IMR-90 (cell line): Measurements from ENCODE around the gene DLGAP4. TPM values are rescaled to one million over a fixed set of nuclear protein-coding genes. Genes with fewer than 3 reads are reported as not detected.

Experiments
- ATAC-seq: fragments of 200-7000 bp; cut with Tn5 transposase; 2 replicates; pipeline ENCODE4 v1.9.1; 2020; ENCODE audit warnings: low read depth, mild to moderate bottlenecking, moderate library complexity
- BruUV-seq: library from RNA; stranded (reverse); fragments of 400-500 nt; replicated peaks from 2 replicates; lab custom pipeline; 2021; lab: Mats Ljungman, UMichigan
- CTCF ChIA-PET: fragments of 300-600 bp; formaldehyde crosslinking; extraction: SDS; loops from one replicate; lab custom pipeline; 2021; ENCODE audit warnings: antibody characterized with exemption; lab: Yijun Ruan, JAX
- POLR2A ChIA-PET: fragments of 300-600 bp; sonication (Branson Sonifier 250); formaldehyde crosslinking; loops from one replicate; lab custom pipeline; 2022; ENCODE audit warnings: antibody characterized with exemption; ENCODE audit not compliant: unreplicated experiment; lab: Charles Lee
- DNase-seq: peaks from one replicate; pipeline ENCODE4 v3.0.0; 2013
- H2AFZ ChIP-seq: replicated peaks from 2 replicates; pipeline ENCODE3; 2013; ENCODE audit warnings: low read length, mild to moderate bottlenecking; ENCODE audit not compliant: poor library complexity
- H2AK5ac ChIP-seq: 2 replicates; pipeline ENCODE4 v1.6.1; 2013; ENCODE audit warnings: low read depth, low read length, inconsistent platforms
- H2AK9ac ChIP-seq: replicated peaks from 2 replicates; pipeline ENCODE3; 2013; ENCODE audit warnings: mild to moderate bottlenecking, low read depth, low read length, moderate library complexity; ENCODE audit not compliant: poor library complexity
- H2BK120ac ChIP-seq: 2 replicates; pipeline ENCODE4 v1.6.1; 2013; ENCODE audit warnings: low read depth, low read length, inconsistent platforms
- H2BK15ac ChIP-seq: 3 replicates; pipeline ENCODE4 v1.6.1; 2013; ENCODE audit warnings: low read depth, low read length, inconsistent platforms
- H2BK20ac ChIP-seq: 2 replicates; pipeline ENCODE4 v1.6.1; 2013; ENCODE audit warnings: low read depth, mild to moderate bottlenecking, inconsistent platforms, low read length, moderate library complexity
- H2BK5ac ChIP-seq: 2 replicates; pipeline ENCODE4 v1.6.1; 2013; ENCODE audit warnings: mild to moderate bottlenecking, low read depth, low read length, inconsistent platforms; ENCODE audit not compliant: poor library complexity, severe bottlenecking
- H3K14ac ChIP-seq: replicated peaks from 2 replicates; pipeline ENCODE4 v1.6.1; 2013; ENCODE audit warnings: low read depth, low read length, inconsistent platforms
- H3K18ac ChIP-seq: 2 replicates; pipeline ENCODE4 v1.6.1; 2013; ENCODE audit warnings: low read depth, low read length, control low read depth
- H3K23ac ChIP-seq: 2 replicates; pipeline ENCODE4 v1.6.1; 2013; ENCODE audit warnings: low read depth, low read length, inconsistent platforms
- H3K27ac ChIP-seq: 2 replicates; pipeline ENCODE4 v1.5.1; 2013; ENCODE audit warnings: mild to moderate bottlenecking, control low read depth, low read length; ENCODE audit not compliant: insufficient read depth
- H3K27me3 ChIP-seq: 2 replicates; pipeline ENCODE4 v1.6.1; 2013; ENCODE audit warnings: low read length; ENCODE audit not compliant: control insufficient read depth, insufficient read depth
- H3K36me3 ChIP-seq: 2 replicates; pipeline ENCODE4 v1.6.1; 2013; ENCODE audit warnings: low read length, mixed read lengths; ENCODE audit not compliant: control insufficient read depth, insufficient read depth
- H3K4ac ChIP-seq: 2 replicates; pipeline ENCODE4 v1.6.1; 2013; ENCODE audit warnings: low read depth, low read length, inconsistent platforms
- H3K4me1 ChIP-seq: 2 replicates; pipeline ENCODE4 v1.6.1; 2013; ENCODE audit warnings: low read length, mixed read lengths; ENCODE audit not compliant: control insufficient read depth, insufficient read depth
- H3K4me2 ChIP-seq: 2 replicates; pipeline ENCODE4 v1.6.1; 2013; ENCODE audit warnings: low read depth, mild to moderate bottlenecking, control low read depth, low read length, moderate library complexity
- H3K4me3 ChIP-seq: 2 replicates; pipeline ENCODE4 v1.5.1; 2013; ENCODE audit warnings: low read depth, mild to moderate bottlenecking, control low read depth, low read length, moderate library complexity; ENCODE audit not compliant: insufficient read depth
- H3K56ac ChIP-seq: 2 replicates; pipeline ENCODE4 v1.6.1; 2013; ENCODE audit warnings: low read length, inconsistent platforms; ENCODE audit not compliant: insufficient read depth; ENCODE audit errors: extremely low read depth
- H3K79me1 ChIP-seq, 2 experiments: 2 replicates each; pipeline ENCODE4 v1.6.1; 2013; ENCODE audit warnings: low read length in 2 of 2, inconsistent platforms in 1 of 2, low read depth in 1 of 2
- H3K9ac ChIP-seq: 2 replicates; pipeline ENCODE4 v1.6.1; 2013; ENCODE audit warnings: low read depth, low read length, control low read depth
- H3K9me1 ChIP-seq: 2 replicates; pipeline ENCODE4 v1.6.1; 2013; ENCODE audit warnings: low read length, inconsistent platforms; ENCODE audit not compliant: insufficient read depth
- H3K9me3 ChIP-seq: 2 replicates; pipeline ENCODE4 v1.6.1; 2013; ENCODE audit warnings: low read length; ENCODE audit not compliant: control insufficient read depth, insufficient read depth
- H4K20me1 ChIP-seq: 2 replicates; pipeline ENCODE4 v1.6.1; 2013; ENCODE audit warnings: low read length, inconsistent platforms; ENCODE audit not compliant: insufficient read depth
- H4K5ac ChIP-seq: 2 replicates; pipeline ENCODE4 v1.6.1; 2013; ENCODE audit warnings: mild to moderate bottlenecking, low read depth, low read length, control low read depth
- H4K8ac ChIP-seq, 2 experiments: 2 replicates each; pipeline ENCODE4 v1.6.1; 2013; ENCODE audit warnings: low read depth in 2 of 2, low read length in 2 of 2, control low read depth in 1 of 2, inconsistent platforms in 1 of 2
- H4K91ac ChIP-seq: 2 replicates; pipeline ENCODE4 v1.6.1; 2013; ENCODE audit warnings: low read depth, low read length, inconsistent platforms; ENCODE audit not compliant: insufficient read depth
- BHLHE40 ChIP-seq: fragments of 150-350 bp; IDR thresholded peaks from 2 replicates; pipeline ENCODE4 v1.6.1; 2016; ENCODE audit warnings: mild to moderate bottlenecking, low read depth, low read length
- CEBPB ChIP-seq: IDR thresholded peaks from 2 replicates; pipeline ENCODE4 v1.6.1; 2012; ENCODE audit warnings: low read depth, low read length, improper control_type of control experiment
- CHD1 ChIP-seq: IDR thresholded peaks from 2 replicates; pipeline ENCODE4 v1.6.1; 2012; ENCODE audit warnings: low read depth, low read length, improper control_type of control experiment
- ELK1 ChIP-seq: fragments of 150-350 bp; IDR thresholded peaks from 2 replicates; pipeline ENCODE4 v1.6.1; 2016; ENCODE audit warnings: low read depth, mild to moderate bottlenecking, low read length, moderate library complexity, borderline replicate concordance
- FOS ChIP-seq: fragments of 150-350 bp; IDR thresholded peaks from 2 replicates; pipeline ENCODE4 v1.6.1; 2016; ENCODE audit warnings: low read depth, low read length
- MAFK ChIP-seq: IDR thresholded peaks from 2 replicates; pipeline ENCODE4 v1.6.1; 2012; ENCODE audit warnings: low read depth, low read length, improper control_type of control experiment
- MAZ ChIP-seq: IDR thresholded peaks from 2 replicates; pipeline ENCODE4 v1.6.1; 2012; ENCODE audit warnings: low read depth, mild to moderate bottlenecking, low read length, improper control_type of control experiment, moderate library complexity, borderline replicate concordance
- MXI1 ChIP-seq: IDR thresholded peaks from 2 replicates; pipeline ENCODE4 v1.6.1; 2012; ENCODE audit warnings: low read depth, mild to moderate bottlenecking, low read length, moderate library complexity, borderline replicate concordance
- NFE2L2 ChIP-seq: fragments of 150-350 bp; IDR thresholded peaks from 2 replicates; pipeline ENCODE4 v1.6.1; 2016; ENCODE audit warnings: low read depth, mild to moderate bottlenecking, low read length
- POLR2A ChIP-seq: IDR thresholded peaks from 2 replicates; pipeline ENCODE4 v1.6.1; 2012; ENCODE audit warnings: mild to moderate bottlenecking, low read depth, low read length
- RAD21 ChIP-seq: IDR thresholded peaks from 2 replicates; pipeline ENCODE4 v1.6.1; 2012; ENCODE audit warnings: low read length, improper control_type of control experiment
- RCOR1 ChIP-seq: IDR thresholded peaks from 2 replicates; pipeline ENCODE4 v1.6.1; 2012; ENCODE audit warnings: mild to moderate bottlenecking, low read length, improper control_type of control experiment; ENCODE audit not compliant: insufficient replicate concordance
- RFX5 ChIP-seq: IDR thresholded peaks from 2 replicates; pipeline ENCODE4 v1.8.0; 2012; ENCODE audit warnings: low read depth, mild to moderate bottlenecking, low read length, moderate library complexity
- SMC3 ChIP-seq: fragments of 150-350 bp; IDR thresholded peaks from 2 replicates; pipeline ENCODE4 v1.6.1; 2016; ENCODE audit warnings: low read depth, mild to moderate bottlenecking, antibody characterized with exemption, low read length, moderate library complexity
- USF2 ChIP-seq: fragments of 150-350 bp; IDR thresholded peaks from 2 replicates; pipeline ENCODE4 v1.6.1; 2017; ENCODE audit warnings: mild to moderate bottlenecking, antibody characterized with exemption, low read length, low read depth
- WGBS, 2 experiments: methylation state at CpG; one replicate each; pipeline versions ENCODE4 v1.1.5 to v1.1.7; 2013; ENCODE audit warnings: missing lambda C conversion rate in 2 of 2; ENCODE audit not compliant: insufficient read length in 1 of 2; ENCODE audit errors: extremely low coverage in 2 of 2; 5-methylcytosine and 5-hydroxymethylcytosine counted together
- dilution Hi-C: fragments of 300-500 bp; cut with HindIII; formaldehyde crosslinking; loops from one replicate; pipeline ENCODE4 v1.14.3; 2018; ENCODE audit warnings: low sequenced_read_pairs; ENCODE audit not compliant: unreplicated experiment
- in situ Hi-C: fragments of 300-500 bp; cut with MboI; formaldehyde crosslinking; loops from 3 replicates; pipeline ENCODE4 v1.14.3; 2019; ENCODE audit warnings: low sequenced_read_pairs, inconsistent platforms, mixed read lengths
- intact Hi-C: fragments of 100-400 bp; cut with micrococcal nuclease; formaldehyde crosslinking; loops from 2 replicates; pipeline ENCODE4 v1.10.0; 2022
- polyA plus RNA-seq, 3 experiments: library from polyadenylated mRNA; depleted of rRNA; stranded (reverse); fragments of >200 nt; gene quantifications; 2 replicates each; pipeline ENCODE4 v1.2.3, GENCODE V29; 2012; ENCODE audit warnings: low replicate concordance in 1 of 3
- total RNA-seq: library from RNA; depleted of rRNA; stranded (reverse); fragments of >200 nt; gene quantifications from 2 replicates; pipeline ENCODE4 v1.2.3, GENCODE V29; 2012
- TF ChIP-seq, protein P1 (sequence below): conservative IDR thresholded peaks from 2 replicates; pipeline ENCODE4 v1.5.1; 2012; ENCODE audit warnings: mild to moderate bottlenecking, low read depth, low read length, improper control_type of control experiment

The DLGAP4 gene
- total and polyA plus RNA-seq, 2 of the 4 experiments (the other 2 are of a cell fraction) = 32.3 to 73.2 TPM

DNA sequence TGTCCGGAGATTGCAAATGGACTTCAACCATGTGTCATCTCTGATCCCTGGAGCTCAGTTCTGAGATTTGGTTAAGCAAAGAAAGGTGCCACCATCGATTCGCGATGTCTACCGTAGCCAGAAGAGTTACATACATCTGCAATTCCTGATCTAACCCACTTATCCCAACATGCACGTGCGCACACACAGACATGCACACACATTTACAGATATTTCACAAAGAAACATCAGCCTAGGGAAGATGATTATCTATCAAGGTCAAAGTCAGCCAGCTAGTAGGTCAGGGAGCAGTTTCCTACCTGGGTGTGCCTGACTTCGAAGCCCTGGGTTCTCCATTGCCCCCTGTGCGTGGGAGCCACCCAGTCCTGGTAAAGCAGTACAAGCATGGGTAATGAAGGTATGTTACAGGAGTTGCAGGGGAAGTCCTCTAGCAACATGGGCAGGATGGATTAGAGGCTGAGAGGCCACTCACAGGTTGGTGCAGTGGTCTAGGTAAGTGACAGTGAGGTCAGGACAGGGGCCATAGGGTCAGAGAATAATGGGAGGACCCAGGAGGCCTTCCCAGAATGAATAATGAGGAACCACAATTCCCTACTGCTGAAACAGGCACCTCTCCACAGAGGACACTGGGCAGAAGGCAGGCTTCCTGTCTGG, 150.0 kb downstream of the DLGAP4 start:
- H4K20me1 ChIP-seq = no peaks in the 10 kb centered on the region
- no peak overlapping the region for H4K5ac ChIP-seq
- no peak overlapping the region for H3K56ac ChIP-seq
- WGBS, 2 experiments = 93% methylated on average over 6 of the region's 9 CpGs; no CpG with 5 or more reads in 1 of the 2 experiments
- H3K27me3 ChIP-seq = peaks cover 9% of the 10 kb centered on the region; the same call in 1 of the 2 replicates
- no peak overlapping the region for H2AFZ ChIP-seq
- no peak overlapping the region for H3K23ac ChIP-seq
- no peak overlapping the region for H4K8ac ChIP-seq
- no peak for DNase-seq
- H3K36me3 ChIP-seq = no peaks in the 10 kb centered on the region
- H3K9me1 ChIP-seq = peaks cover 6% of the 10 kb centered on the region
- no peak overlapping the region for H3K4ac ChIP-seq
- TF ChIP-seq SMC3 = no peak
- TF ChIP-seq BHLHE40 = no peak
- TF ChIP-seq RAD21 = no peak
- no peak for TF ChIP-seq USF2
- TF ChIP-seq POLR2A = no peak
- no peak for TF ChIP-seq RFX5
- TF ChIP-seq CEBPB = no peak
- TF ChIP-seq MAFK = no peak
- no peak for TF ChIP-seq FOS
- TF ChIP-seq MAZ = no peak
- TF ChIP-seq MXI1 = no peak
- TF ChIP-seq ELK1 = no peak
- no peak for TF ChIP-seq NFE2L2
- TF ChIP-seq RCOR1 = no peak
- TF ChIP-seq, protein P1, sequence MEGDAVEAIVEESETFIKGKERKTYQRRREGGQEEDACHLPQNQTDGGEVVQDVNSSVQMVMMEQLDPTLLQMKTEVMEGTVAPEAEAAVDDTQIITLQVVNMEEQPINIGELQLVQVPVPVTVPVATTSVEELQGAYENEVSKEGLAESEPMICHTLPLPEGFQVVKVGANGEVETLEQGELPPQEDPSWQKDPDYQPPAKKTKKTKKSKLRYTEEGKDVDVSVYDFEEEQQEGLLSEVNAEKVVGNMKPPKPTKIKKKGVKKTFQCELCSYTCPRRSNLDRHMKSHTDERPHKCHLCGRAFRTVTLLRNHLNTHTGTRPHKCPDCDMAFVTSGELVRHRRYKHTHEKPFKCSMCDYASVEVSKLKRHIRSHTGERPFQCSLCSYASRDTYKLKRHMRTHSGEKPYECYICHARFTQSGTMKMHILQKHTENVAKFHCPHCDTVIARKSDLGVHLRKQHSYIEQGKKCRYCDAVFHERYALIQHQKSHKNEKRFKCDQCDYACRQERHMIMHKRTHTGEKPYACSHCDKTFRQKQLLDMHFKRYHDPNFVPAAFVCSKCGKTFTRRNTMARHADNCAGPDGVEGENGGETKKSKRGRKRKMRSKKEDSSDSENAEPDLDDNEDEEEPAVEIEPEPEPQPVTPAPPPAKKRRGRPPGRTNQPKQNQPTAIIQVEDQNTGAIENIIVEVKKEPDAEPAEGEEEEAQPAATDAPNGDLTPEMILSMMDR = no peak
- no peak for TF ChIP-seq CHD1
- H4K91ac ChIP-seq = no peak overlapping the region
- no peak overlapping the region for H3K4me3 ChIP-seq
- no peak overlapping the region for H2AK5ac ChIP-seq
- ChIA-PET POLR2A (interaction anchor here (0.5 kb wide), 1 partner anchor 8 kb away, joined by 10 read pairs; no protein-coding TSS in a partner anchor), CTCF (interaction anchor here (0.6 kb wide), 1 partner anchor 63 kb away, joined by 3 read pairs; no protein-coding TSS in a partner anchor)
- no peak overlapping the region for H2BK120ac ChIP-seq
- no peak overlapping the region for H3K27ac ChIP-seq
- no peak overlapping the region for H2BK20ac ChIP-seq
- H2BK5ac ChIP-seq = no peak overlapping the region
- H3K9me3 ChIP-seq = no peaks in the 10 kb centered on the region
- no peak overlapping the region for H2AK9ac ChIP-seq
- H3K4me1 ChIP-seq = peaks cover 12% of the 10 kb centered on the region
- no TSS peak for BruUV-seq
- no peak overlapping the region for H2BK15ac ChIP-seq
- H3K18ac ChIP-seq = no peak overlapping the region
- dilution Hi-C loops (no loop called here), intact Hi-C loops (no loop called here), in situ Hi-C loops (no loop called here)
- ATAC-seq = no peak
- H3K79me1 ChIP-seq = peaks cover 0 to 9% of the 10 kb centered on the region in 2 experiments; a peak in 1 of 4 replicates
- no peak overlapping the region for H3K9ac ChIP-seq
- no peak overlapping the region for H3K4me2 ChIP-seq
- H3K14ac ChIP-seq = no peak overlapping the region
